T-helper 2 cell treated with Interferon-gamma antibody and Interleukin-4, amounts not matched to agents 5 μg/mL and 100 μg/mL, for 36 hours (primary cell): ENCODE data around the gene ORAI3.

Source experiments
- DNase-seq: peaks from one replicate; pipeline ENCODE4 v3.0.0; 2021; ENCODE audit warnings: low spot score
- H3K27ac Mint-ChIP-seq: one replicate; pipeline ENCODE4 v1.8.0; 2021; ENCODE audit warnings: mild to moderate bottlenecking, mixed read lengths
- H3K27me3 Mint-ChIP-seq: one replicate; pipeline ENCODE4 v1.8.0; 2021; ENCODE audit warnings: low read depth, mixed read lengths
- H3K36me3 Mint-ChIP-seq: one replicate; pipeline ENCODE4 v1.8.0; 2021; ENCODE audit warnings: low read depth, mixed read lengths
- H3K4me1 Mint-ChIP-seq: one replicate; pipeline ENCODE4 v1.8.0; 2021; ENCODE audit warnings: low read depth, mixed read lengths
- H3K4me3 Mint-ChIP-seq: one replicate; pipeline ENCODE4 v1.8.0; 2022; ENCODE audit warnings: mild to moderate bottlenecking, moderate library complexity, mixed read lengths
- H3K9me3 Mint-ChIP-seq: one replicate; pipeline ENCODE4 v1.8.0; 2021; ENCODE audit warnings: mixed read lengths

ORAI3 gene

DNA sequence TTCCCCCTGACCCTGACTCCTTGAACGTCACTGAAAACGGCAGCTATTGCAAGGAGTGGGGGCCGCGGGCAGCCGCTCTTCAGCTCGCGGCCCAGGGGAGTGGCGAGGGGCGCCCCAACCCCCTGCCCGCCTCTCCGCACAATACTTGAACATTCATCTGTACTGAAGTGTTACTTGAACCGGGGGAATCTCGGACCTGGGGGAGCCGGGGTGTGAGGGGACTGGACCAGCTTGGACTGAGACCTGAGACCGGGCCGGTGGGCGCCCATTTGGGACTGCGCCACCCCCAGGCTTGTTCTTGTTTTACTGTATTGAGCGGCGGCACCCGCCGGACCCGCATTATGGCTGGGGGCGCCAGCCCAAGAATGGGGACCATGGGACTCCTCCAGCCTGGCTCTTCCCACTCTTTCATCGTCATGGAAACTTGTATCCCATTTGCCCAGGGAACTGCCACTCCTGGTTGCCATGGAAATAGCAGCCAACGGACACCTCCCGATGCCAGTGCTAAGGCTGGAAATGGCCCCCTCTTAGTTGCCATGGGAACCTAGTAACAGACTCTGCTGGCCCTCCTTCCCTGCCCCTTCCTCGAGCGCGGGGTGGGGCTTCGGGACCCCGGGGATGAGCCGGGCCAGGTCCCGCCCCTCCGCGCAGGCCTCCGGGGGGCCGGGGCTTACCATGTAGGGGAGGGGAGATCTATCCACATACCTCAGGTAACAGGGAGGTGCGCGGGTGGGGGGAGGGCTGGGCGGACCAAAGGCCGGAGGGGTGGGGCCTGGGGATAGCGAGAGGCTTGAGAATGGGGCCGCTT, 805 bp upstream of the ORAI3 start:
- H3K27ac Mint-ChIP-seq, result peak overlapping the region; percentile 26

DNA sequence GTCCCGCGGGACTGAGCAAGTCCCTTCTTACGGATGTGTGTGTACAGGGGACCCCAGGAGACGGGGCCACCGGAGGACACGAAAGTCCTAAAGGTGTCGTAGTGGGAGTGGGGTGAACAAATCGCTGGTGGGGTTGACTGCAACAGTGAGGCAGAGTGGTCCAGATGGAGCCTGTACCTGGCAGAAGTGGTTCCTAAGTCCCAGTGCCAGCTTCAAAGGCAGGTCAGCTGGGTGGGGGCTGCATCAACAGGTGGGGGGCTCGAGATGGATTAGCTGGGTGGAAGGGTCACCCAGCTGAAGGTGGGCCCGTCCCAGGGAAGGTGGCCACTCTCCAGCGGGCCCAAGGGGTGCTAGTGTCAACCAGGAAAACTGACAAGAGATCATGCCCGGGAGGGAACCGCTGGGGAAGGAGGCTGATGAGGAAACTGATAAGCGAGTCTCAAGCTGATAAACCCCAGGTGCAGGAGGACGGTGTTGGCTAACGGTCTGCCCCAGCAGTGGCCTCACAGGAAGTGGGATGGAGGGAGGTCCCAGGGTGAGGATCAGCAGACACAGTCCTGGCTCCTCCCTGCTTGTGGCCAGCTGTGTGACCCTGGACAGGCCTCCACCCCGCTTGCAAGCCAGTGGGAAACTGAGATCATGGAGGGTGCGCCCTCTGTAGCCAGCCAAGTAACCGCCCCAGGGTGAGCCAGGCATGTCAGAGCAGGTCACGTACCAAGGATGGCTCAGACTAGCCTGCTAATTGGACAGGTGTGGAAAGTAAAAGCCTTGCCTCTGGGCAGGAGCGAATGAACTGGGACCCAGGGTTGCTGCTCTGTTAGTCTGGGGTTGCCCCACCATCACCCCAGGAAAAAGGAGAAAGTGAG, 1.0 kb downstream of the ORAI3 start:
- peaks cover 16% of the 10 kb centered on the region for H3K36me3 Mint-ChIP-seq
- H3K4me1 Mint-ChIP-seq, result peaks cover 16% of the 10 kb centered on the region
- DNase-seq, result peak; percentile 72
- no peaks in the 10 kb centered on the region for H3K27me3 Mint-ChIP-seq
- peak overlapping the region; percentile 90 for H3K27ac Mint-ChIP-seq
- no peaks in the 10 kb centered on the region for H3K9me3 Mint-ChIP-seq
- peak overlapping the region; percentile 96 for H3K4me3 Mint-ChIP-seq

More for the DNA sequence above, 805 bp upstream of the ORAI3 start:
- H3K4me3 Mint-ChIP-seq, result no peak overlapping the region
- H3K4me1 Mint-ChIP-seq, result peaks cover 11% of the 10 kb centered on the region
- DNase-seq, result no peak
- peaks cover 24% of the 10 kb centered on the region for H3K36me3 Mint-ChIP-seq
- no peaks in the 10 kb centered on the region for H3K9me3 Mint-ChIP-seq
- H3K27me3 Mint-ChIP-seq, result no peaks in the 10 kb centered on the region

DNA sequence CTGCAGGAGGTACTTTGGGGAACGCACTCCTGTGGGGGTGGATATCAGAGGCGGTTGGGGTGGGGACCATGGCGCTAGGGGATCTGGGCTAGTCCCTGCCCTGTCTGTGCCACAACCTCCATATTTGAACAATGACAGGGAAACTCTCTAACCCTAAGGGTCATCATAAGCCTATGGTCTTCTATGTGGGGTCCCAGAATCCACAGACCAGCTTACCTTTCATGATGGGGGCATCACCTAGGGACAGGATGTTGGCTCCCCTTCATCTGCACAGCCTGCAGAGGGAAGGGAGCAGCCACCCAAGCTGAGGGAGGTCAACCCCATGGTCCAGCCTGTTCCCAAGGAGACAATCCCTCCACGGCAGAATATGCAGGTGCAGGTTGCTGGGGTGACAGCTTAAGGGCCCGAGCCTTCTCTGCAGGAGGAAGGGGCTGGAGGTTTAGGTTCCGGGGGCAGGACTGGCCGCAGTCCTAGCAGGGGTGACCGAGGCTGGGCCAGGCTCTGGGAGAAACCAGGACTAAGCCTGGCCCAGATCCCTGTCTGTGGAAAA, 1.7 kb downstream of the ORAI3 start:
- DNase-seq, result no peak
- Mint-ChIP-seq H3K36me3 (peaks cover 15% of the 10 kb centered on the region), H3K4me3 (peak overlapping the region; percentile 96), H3K27ac (peak overlapping the region; percentile 90), H3K27me3 (no peaks in the 10 kb centered on the region), H3K4me1 (peaks cover 16% of the 10 kb centered on the region), H3K9me3 (no peaks in the 10 kb centered on the region)

DNA sequence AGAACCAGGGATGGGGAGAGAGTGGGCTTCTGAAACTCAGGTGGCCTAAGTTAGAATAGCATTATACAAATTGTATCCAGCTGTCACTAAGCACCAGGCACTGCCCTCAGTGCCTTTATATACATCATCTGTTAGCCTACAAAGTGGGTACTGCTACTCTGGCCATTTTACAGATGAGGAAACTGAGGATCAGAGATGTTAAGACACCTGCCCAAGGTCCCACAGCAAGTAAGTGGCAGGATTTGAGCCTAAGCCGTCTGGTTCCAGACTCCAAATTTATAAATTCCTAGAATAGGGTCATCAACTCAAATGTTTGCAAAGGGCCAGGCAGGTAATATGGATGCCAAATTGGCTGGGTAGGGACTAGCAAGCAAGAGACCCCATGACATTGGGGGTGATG, 2.3 kb downstream of the ORAI3 start:
- no peak overlapping the region for H3K27ac Mint-ChIP-seq
- peak overlapping the region; percentile 51 for H3K4me3 Mint-ChIP-seq

DNA sequence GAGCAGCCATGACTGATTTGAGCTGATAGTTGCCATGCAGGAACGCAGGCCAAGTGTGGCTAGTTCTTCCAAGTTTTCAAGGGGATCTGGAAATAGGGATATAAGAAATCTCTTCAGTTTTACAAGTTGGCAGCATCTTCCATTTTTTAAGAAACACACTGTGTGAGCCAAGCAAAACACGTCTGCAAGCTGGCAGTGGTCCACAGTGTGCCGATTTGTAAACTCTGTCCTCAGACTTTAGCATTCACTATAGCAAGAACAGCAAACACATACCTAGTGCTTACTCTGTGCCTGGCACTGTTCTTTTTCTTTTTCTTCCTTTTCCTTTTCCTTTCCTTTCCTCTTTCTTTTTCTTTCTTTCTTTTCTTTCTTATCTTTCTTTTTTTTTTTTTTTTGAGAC, 2.9 kb downstream of the ORAI3 start:
- Mint-ChIP-seq H3K27me3 (no peaks in the 10 kb centered on the region), H3K36me3 (peaks cover 12% of the 10 kb centered on the region), H3K4me3 (no peak overlapping the region), H3K27ac (no peak overlapping the region), H3K9me3 (no peaks in the 10 kb centered on the region), H3K4me1 (peaks cover 22% of the 10 kb centered on the region)
- no peak for DNase-seq

More for the DNA sequence above, 2.3 kb downstream of the ORAI3 start:
- DNase-seq, result no peak
- Mint-ChIP-seq H3K27me3 (no peaks in the 10 kb centered on the region), H3K4me1 (peaks cover 20% of the 10 kb centered on the region), H3K9me3 (no peaks in the 10 kb centered on the region), H3K36me3 (peaks cover 14% of the 10 kb centered on the region)

- H3K4me3 Mint-ChIP-seq, result no peak overlapping the region
- no peaks in the 10 kb centered on the region for H3K9me3 Mint-ChIP-seq
- DNase-seq, result no peak
- peaks cover 22% of the 10 kb centered on the region for H3K4me1 Mint-ChIP-seq
- H3K36me3 Mint-ChIP-seq, result peaks cover 18% of the 10 kb centered on the region
- H3K27ac Mint-ChIP-seq, result no peak overlapping the region
- H3K27me3 Mint-ChIP-seq, result no peaks in the 10 kb centered on the region
These were observed 4.2 kb downstream of the ORAI3 start for GRCh38 chr16:30953111-30953510.

- Mint-ChIP-seq H3K4me1 (peaks cover 24% of the 10 kb centered on the region), H3K27me3 (no peaks in the 10 kb centered on the region), H3K27ac (peak overlapping the region; percentile 20), H3K36me3 (peaks cover 20% of the 10 kb centered on the region), H3K9me3 (no peaks in the 10 kb centered on the region), H3K4me3 (no peak overlapping the region)
- DNase-seq, result peak; percentile 53
These were observed 4.8 kb downstream of the ORAI3 start for GRCh38 chr16:30953511-30954124.

DNA sequence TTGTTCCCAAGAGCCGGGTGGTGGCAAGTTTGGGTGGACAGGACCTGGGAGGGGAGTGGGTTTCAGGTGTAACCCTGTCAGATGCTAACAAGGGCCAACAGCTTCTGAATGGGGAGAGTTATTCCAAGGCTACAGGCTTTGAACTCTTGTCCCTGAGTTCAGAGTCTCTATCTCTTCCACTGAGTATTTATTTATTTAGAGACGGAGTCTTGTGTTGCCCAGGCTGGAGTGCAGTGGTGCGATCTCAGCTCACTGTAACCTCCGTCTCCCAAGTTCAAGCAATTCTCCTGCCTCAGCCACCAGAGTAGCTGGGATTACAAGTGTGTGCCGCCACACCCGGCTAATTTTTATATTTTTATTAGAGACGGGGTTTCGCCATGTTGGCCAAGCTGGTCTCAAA, 6.1 kb downstream of the ORAI3 start:
- H3K4me1 Mint-ChIP-seq, result peaks cover 32% of the 10 kb centered on the region
- no peaks in the 10 kb centered on the region for H3K9me3 Mint-ChIP-seq

GRCh38 chr16:30956601-30957455, 8.0 kb downstream of the ORAI3 start:
- H3K9me3 Mint-ChIP-seq, result no peaks in the 10 kb centered on the region
- H3K27ac Mint-ChIP-seq, result peak overlapping the region; percentile 97
- peaks cover 26% of the 10 kb centered on the region for H3K4me1 Mint-ChIP-seq
- no peaks in the 10 kb centered on the region for H3K27me3 Mint-ChIP-seq
- H3K4me3 Mint-ChIP-seq, result peak overlapping the region; percentile 96
- peak; percentile 87 for DNase-seq
- peaks cover 39% of the 10 kb centered on the region for H3K36me3 Mint-ChIP-seq

More for the DNA sequence above, 6.1 kb downstream of the ORAI3 start:
- Mint-ChIP-seq H3K27me3 (no peaks in the 10 kb centered on the region), H3K4me3 (no peak overlapping the region), H3K36me3 (peaks cover 27% of the 10 kb centered on the region), H3K27ac (no peak overlapping the region)
- DNase-seq, result no peak

DNA sequence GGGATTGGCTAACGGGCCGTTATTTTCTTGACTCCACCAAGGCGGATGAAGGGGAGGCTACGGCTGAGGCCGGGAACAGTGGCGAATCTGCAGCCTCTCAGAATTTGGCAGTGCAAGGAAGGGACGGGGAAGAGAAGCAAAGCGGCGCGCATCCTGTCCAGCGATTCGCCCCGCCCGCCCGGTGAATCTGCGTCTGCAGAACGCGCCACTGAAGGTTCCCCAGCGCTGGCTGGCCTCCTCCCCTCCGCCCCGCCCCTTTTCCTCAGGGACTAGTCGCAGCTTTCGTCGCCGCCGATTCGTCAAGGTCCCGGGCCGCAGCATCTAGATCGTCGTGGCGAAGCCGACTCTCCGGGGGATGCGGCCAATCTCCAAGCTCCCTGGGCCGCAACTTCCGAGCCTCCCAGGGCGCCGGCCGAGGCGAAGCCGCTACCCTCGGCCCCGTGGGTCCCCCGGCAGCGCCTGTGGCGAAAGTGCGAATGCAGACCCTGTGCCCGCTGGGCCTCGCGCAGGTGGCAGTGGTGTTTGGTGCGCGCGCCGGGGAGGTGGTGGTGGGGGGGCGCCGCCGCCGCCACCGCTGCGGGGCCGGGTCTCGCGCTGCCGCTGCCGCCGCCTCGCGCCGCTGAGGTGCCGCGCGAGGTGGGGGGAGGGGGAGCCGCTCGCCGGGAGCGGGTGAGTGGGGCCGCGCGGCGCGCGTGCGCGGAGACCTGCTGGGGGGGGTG, 8.7 kb downstream of the ORAI3 start, which contains the start of gene SETD1A:
TSS of gene SETD1A (plus strand) at position 299 of the 719 bp plus-strand sequence. CDS start 978 bp downstream, outside the sequence.
- Mint-ChIP-seq H3K4me1 (peaks cover 29% of the 10 kb centered on the region), H3K36me3 (peaks cover 44% of the 10 kb centered on the region), H3K27ac (peak within 1 kb of the TSS; percentile 97), H3K4me3 (peak within 1 kb of the TSS; percentile 96), H3K27me3 (no peaks in the 10 kb centered on the region), H3K9me3 (no peaks in the 10 kb centered on the region)
- DNase-seq, result peak; percentile 95

DNA sequence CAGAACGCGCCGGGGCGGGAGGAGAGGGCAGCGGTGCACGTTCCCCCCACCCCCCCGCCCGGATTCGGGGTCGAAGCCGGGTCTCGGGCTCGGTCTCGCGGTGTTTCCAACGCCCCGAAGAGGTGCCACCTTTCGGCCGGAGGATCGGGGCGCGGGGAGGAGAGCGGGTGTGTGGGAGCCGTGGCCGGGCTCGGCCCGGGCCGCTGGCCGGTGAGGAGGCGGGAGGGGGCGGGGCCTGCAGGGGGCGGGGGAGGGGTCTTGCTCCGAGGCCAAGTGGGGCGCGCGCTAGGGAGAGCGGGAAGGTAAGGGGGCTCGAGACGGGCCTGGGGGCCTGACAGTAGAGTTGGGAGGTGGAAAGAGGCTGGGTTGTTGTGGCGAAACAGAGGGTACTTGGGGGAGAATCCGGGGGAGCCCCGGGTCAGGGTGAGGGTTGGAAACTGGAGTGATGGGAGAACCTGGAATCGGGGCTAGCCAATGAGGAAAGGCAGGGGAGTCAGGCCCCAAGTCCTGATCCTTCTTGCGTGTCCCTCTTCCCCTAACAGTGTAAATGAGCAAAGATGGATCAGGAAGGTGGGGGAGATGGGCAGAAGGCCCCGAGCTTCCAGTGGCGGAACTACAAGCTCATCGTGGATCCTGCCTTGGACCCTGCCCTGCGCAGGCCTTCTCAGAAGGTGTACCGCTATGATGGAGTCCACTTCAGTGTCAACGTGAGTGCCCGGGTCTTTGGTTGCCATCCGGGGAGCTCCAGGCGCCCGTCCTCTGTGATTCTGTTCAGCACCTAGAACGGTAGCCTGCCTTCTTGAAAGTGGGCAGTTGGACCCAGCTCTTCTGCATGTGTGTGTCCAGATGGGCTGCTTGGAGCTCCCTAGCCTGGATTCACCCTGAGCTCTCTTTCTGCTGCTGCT, 9.6 kb downstream of the ORAI3 start:
- H3K36me3 Mint-ChIP-seq, result peaks cover 50% of the 10 kb centered on the region
- H3K27me3 Mint-ChIP-seq, result no peaks in the 10 kb centered on the region
- DNase-seq, result no peak
- H3K4me1 Mint-ChIP-seq, result peaks cover 29% of the 10 kb centered on the region
- H3K9me3 Mint-ChIP-seq, result no peaks in the 10 kb centered on the region
- peak overlapping the region; percentile 94 for H3K4me3 Mint-ChIP-seq
- peak overlapping the region; percentile 91 for H3K27ac Mint-ChIP-seq

GRCh38 chr16:30961384-30961783, 12.5 kb downstream of the ORAI3 start:
- Mint-ChIP-seq H3K27ac (no peak overlapping the region), H3K36me3 (peaks cover 61% of the 10 kb centered on the region), H3K27me3 (no peaks in the 10 kb centered on the region), H3K4me1 (peaks cover 18% of the 10 kb centered on the region), H3K4me3 (no peak overlapping the region), H3K9me3 (no peaks in the 10 kb centered on the region)
- DNase-seq, result no peak
